WTC11 (cell line): ENCODE measurements around the gene TMEM256. TPM values are rescaled to one million over a fixed set of nuclear protein-coding genes. Genes with fewer than 3 reads are reported as not detected.

ENCODE experiments used
- ATAC-seq: fragments of 200-7000 bp; cut with Tn5 transposase; 2 replicates; pipeline ENCODE4 v1.10.0; 2021; ENCODE audit warnings: mild to moderate bottlenecking, moderate library complexity
- CTCF ChIA-PET: fragments of 300-600 bp; sonication (Branson Sonifier 250); formaldehyde crosslinking; loops from one replicate; lab custom pipeline; 2021; ENCODE audit warnings: antibody characterized with exemption; lab: Charles Lee
- POLR2A ChIA-PET: fragments of 350-600 bp; sonication (Branson Sonifier 250); formaldehyde crosslinking; loops from one replicate; lab custom pipeline; 2021; ENCODE audit warnings: antibody characterized with exemption; lab: Charles Lee
- DNase-seq: peaks from one replicate; pipeline ENCODE4 v3.0.0; 2021; ENCODE audit warnings: low spot score
- H3K27ac Mint-ChIP-seq: 2 replicates; pipeline ENCODE4 v1.8.0; 2021; ENCODE audit warnings: mixed read lengths
- H3K27me3 Mint-ChIP-seq: 2 replicates; pipeline ENCODE4 v1.8.0; 2021; ENCODE audit warnings: low read depth, mild to moderate bottlenecking, moderate library complexity, mixed read lengths
- H3K36me3 Mint-ChIP-seq: 2 replicates; pipeline ENCODE4 v1.8.0; 2021; ENCODE audit warnings: mixed read lengths
- H3K4me1 Mint-ChIP-seq: 2 replicates; pipeline ENCODE4 v1.8.0; 2022; ENCODE audit warnings: mixed read lengths
- H3K4me3 Mint-ChIP-seq: 2 replicates; pipeline ENCODE4 v1.8.0; 2021; ENCODE audit warnings: mild to moderate bottlenecking, moderate library complexity, mixed read lengths
- H3K9me3 Mint-ChIP-seq: 2 replicates; pipeline ENCODE4 v1.8.0; 2021; ENCODE audit warnings: mixed read lengths
- AFF4 ChIP-seq: sonication (generic); formaldehyde crosslinking; IDR thresholded peaks from 2 replicates; pipeline ENCODE4 v1.8.1; 2023; ENCODE audit warnings: mild to moderate bottlenecking, missing genetic modification reagents, borderline replicate concordance
- ATF1 ChIP-seq: sonication (generic); formaldehyde crosslinking; IDR thresholded peaks from 2 replicates; pipeline ENCODE4 v1.8.1; 2023; ENCODE audit warnings: mild to moderate bottlenecking, moderate library complexity, missing genetic modification reagents
- ATF6 ChIP-seq: sonication (generic); formaldehyde crosslinking; IDR thresholded peaks from 2 replicates; pipeline ENCODE4 v1.8.1; 2023; ENCODE audit warnings: mild to moderate bottlenecking, missing genetic modification reagents
- CREB1 ChIP-seq: sonication (generic); formaldehyde crosslinking; IDR thresholded peaks from 2 replicates; pipeline ENCODE4 v1.8.0; 2023; ENCODE audit warnings: mild to moderate bottlenecking, missing genetic modification reagents
- CREM ChIP-seq: sonication (generic); formaldehyde crosslinking; IDR thresholded peaks from 2 replicates; pipeline ENCODE4 v1.8.1; 2022; ENCODE audit warnings: mild to moderate bottlenecking, missing genetic modification reagents, moderate library complexity
- E2F4 ChIP-seq: sonication (generic); formaldehyde crosslinking; IDR thresholded peaks from 2 replicates; pipeline ENCODE4 v1.8.1; 2022; ENCODE audit warnings: low read depth, mild to moderate bottlenecking, moderate library complexity, missing genetic modification reagents, borderline replicate concordance
- E2F5 ChIP-seq: sonication (generic); formaldehyde crosslinking; IDR thresholded peaks from 2 replicates; pipeline ENCODE4 v1.8.1; 2022; ENCODE audit warnings: mild to moderate bottlenecking, moderate library complexity, missing genetic modification reagents
- ETV6 ChIP-seq: sonication (generic); formaldehyde crosslinking; IDR thresholded peaks from 2 replicates; pipeline ENCODE4 v1.8.1; 2022; ENCODE audit warnings: mild to moderate bottlenecking, missing genetic modification reagents
- FOXK1 ChIP-seq: sonication (generic); formaldehyde crosslinking; IDR thresholded peaks from 2 replicates; pipeline ENCODE4 v1.8.0; 2022; ENCODE audit warnings: mild to moderate bottlenecking, moderate library complexity, missing genetic modification reagents
- JAZF1 ChIP-seq: fragments of 250-450 bp; sonication (Bioruptor Pico); IDR thresholded peaks from 2 replicates; pipeline ENCODE4 v1.9.0; 2021; ENCODE audit warnings: moderate library complexity, mild to moderate bottlenecking, inconsistent platforms
- MLX ChIP-seq: sonication (generic); formaldehyde crosslinking; IDR thresholded peaks from 2 replicates; pipeline ENCODE4 v1.8.1; 2023; ENCODE audit warnings: mild to moderate bottlenecking, missing genetic modification reagents, moderate library complexity
- NFATC4 ChIP-seq: fragments of 250-450 bp; sonication (Bioruptor Pico); IDR thresholded peaks from 2 replicates; pipeline ENCODE4 v1.9.0; 2021; ENCODE audit warnings: mild to moderate bottlenecking
- NR1H2 ChIP-seq: sonication (generic); formaldehyde crosslinking; IDR thresholded peaks from 2 replicates; pipeline ENCODE4 v1.9.0; 2021; ENCODE audit warnings: mild to moderate bottlenecking, moderate library complexity, missing genetic modification reagents
- OVOL2 ChIP-seq: fragments of 250-450 bp; sonication (Bioruptor Pico); IDR thresholded peaks from 2 replicates; pipeline ENCODE4 v1.9.0; 2021; ENCODE audit warnings: mild to moderate bottlenecking, borderline replicate concordance
- SOX15 ChIP-seq: fragments of 250-450 bp; sonication (Bioruptor Pico); IDR thresholded peaks from 2 replicates; pipeline ENCODE4 v1.9.0; 2021; ENCODE audit warnings: mild to moderate bottlenecking
- ZMAT4 ChIP-seq: fragments of 250-450 bp; sonication (Bioruptor Pico); IDR thresholded peaks from 2 replicates; pipeline ENCODE4 v1.9.0; 2021; ENCODE audit warnings: mild to moderate bottlenecking
- ZNF121 ChIP-seq: sonication (generic); formaldehyde crosslinking; IDR thresholded peaks from 2 replicates; pipeline ENCODE4 v1.8.0; 2023; ENCODE audit warnings: missing genetic modification reagents
- ZNF232 ChIP-seq: sonication (generic); formaldehyde crosslinking; IDR thresholded peaks from 2 replicates; pipeline ENCODE4 v1.8.0; 2022; ENCODE audit warnings: mild to moderate bottlenecking, missing genetic modification reagents
- total RNA-seq: library from RNA; stranded (reverse); gene quantifications from 3 replicates; pipeline ENCODE4 v1.2.3, GENCODE V29; 2021

TMEM256 gene
- total RNA-seq, 1 experiment from 2014 or later, result 132 TPM

- H3K9me3 Mint-ChIP-seq, result no peaks in the 10 kb centered on the region
- TF ChIP-seq ATF1 (no peak), FOXK1 (no peak), ATF6 (CRISPR knock-in tag) (no peak), ZNF232 (CRISPR knock-in tag) (no peak), E2F4 (CRISPR knock-in tag) (no peak), NFATC4 (no peak), E2F5 (CRISPR knock-in tag) (no peak), ZMAT4 (CRISPR knock-in tag) (no peak), ZNF121 (no peak)
- DNase-seq (no peak), ATAC-seq (no peak)
- H3K4me3 Mint-ChIP-seq, result no peak overlapping the region
- POLR2A ChIA-PET, result no interaction called here
- CTCF ChIA-PET, result no interaction called here
- H3K4me1 Mint-ChIP-seq, result peaks cover 3% of the 10 kb centered on the region
- no peak overlapping the region for H3K27ac Mint-ChIP-seq
- H3K36me3 Mint-ChIP-seq, result no peaks in the 10 kb centered on the region
- no peaks in the 10 kb centered on the region; the same call in 1 of the 2 replicates for H3K27me3 Mint-ChIP-seq
Measured at GRCh38 chr17:7431231-7431630, 27.3 kb upstream of the TMEM256 start.

GRCh38 chr17:7429722-7430121 lies 25.8 kb upstream of the TMEM256 start:
- ATAC-seq (no peak), DNase-seq (no peak)
- ChIA-PET POLR2A (no interaction called here), CTCF (interaction anchor here (0.7 kb wide), 1 partner anchor 8 kb away, joined by 3 read pairs; no protein-coding TSS in a partner anchor)
- Mint-ChIP-seq H3K36me3 (no peaks in the 10 kb centered on the region), H3K4me3 (no peak overlapping the region), H3K27ac (no peak overlapping the region), H3K9me3 (no peaks in the 10 kb centered on the region), H3K27me3 (no peaks in the 10 kb centered on the region; the same call in 1 of the 2 replicates), H3K4me1 (no peaks in the 10 kb centered on the region)
- TF ChIP-seq NR1H2 (CRISPR knock-in tag) (no peak), AFF4 (CRISPR knock-in tag) (no peak), ETV6 (no peak), CREB1 (CRISPR knock-in tag) (no peak), SOX15 (CRISPR knock-in tag) (no peak), CREM (no peak), MLX (CRISPR knock-in tag) (no peak), OVOL2 (no peak), JAZF1 (CRISPR knock-in tag) (no peak)
